GM12878 (cell line): Measurements from ENCODE around the gene TRIM40. TPM values are rescaled to one million over a fixed set of nuclear protein-coding genes. Genes with fewer than 3 reads are reported as not detected.

Source experiments
- ATAC-seq: fragments of 200-7000 bp; cut with Tn5 transposase; 3 replicates; pipeline ENCODE4 v1.9.1; 2020; ENCODE audit warnings: mild to moderate bottlenecking, moderate library complexity
- BruUV-seq: library from RNA; stranded (reverse); fragments of 400-500 nt; replicated peaks from 2 replicates; lab custom pipeline; 2021; lab: Mats Ljungman, UMichigan
- CTCF ChIA-PET: fragments of 300-600 bp; sonication (Branson Sonifier 250); formaldehyde crosslinking; extraction: SDS; loops from one replicate; lab custom pipeline; 2021; ENCODE audit warnings: inconsistent platforms; lab: Yijun Ruan, JAX
- POLR2A ChIA-PET: fragments of 350-600 bp; formaldehyde crosslinking; extraction: SDS; loops from one replicate; lab custom pipeline; 2021; ENCODE audit warnings: inconsistent platforms; lab: Charles Lee
- RAD21 ChIA-PET: fragments of 300-600 bp; sonication (Branson Sonifier 250); formaldehyde crosslinking; loops from one replicate; lab custom pipeline; 2023; ENCODE audit warnings: antibody characterized with exemption; ENCODE audit not compliant: unreplicated experiment; lab: Charles Lee
- SMC1A ChIA-PET: fragments of 300-600 bp; sonication (Branson Sonifier 250); formaldehyde crosslinking; loops from one replicate; lab custom pipeline; 2023; ENCODE audit not compliant: unreplicated experiment, uncharacterized antibody; lab: Charles Lee
- DNase-seq: peaks from one replicate; pipeline ENCODE4 v3.0.0-alpha.2; 2011; ENCODE audit warnings: low read depth, low spot score
- FAIRE-seq: peaks from 3 replicates; lab custom pipeline; 2011; peaks lifted over from hg19 to GRCh38; lab: Jason Lieb, UNC
- H2AFZ ChIP-seq: 2 replicates; pipeline ENCODE4 v1.6.0; 2011; ENCODE audit warnings: low read depth, low read length, control low read depth; ENCODE audit not compliant: control insufficient read depth
- H3K27ac ChIP-seq: 2 replicates; pipeline ENCODE4 v1.5.1; 2011; ENCODE audit warnings: control low read depth; ENCODE audit not compliant: control insufficient read depth, insufficient read depth
- H3K27me3 ChIP-seq, 2 experiments: replicated peaks in 1 of 2; 2 replicates each; pipeline versions ENCODE4 v1.6.0 to v1.6.1; 2011; ENCODE audit warnings: low read length in 1 of 2; ENCODE audit not compliant: control insufficient read depth in 2 of 2, insufficient read depth in 2 of 2
- H3K36me3 ChIP-seq, 2 experiments: 2 replicates each; pipeline ENCODE4 v1.5.1; 2011; ENCODE audit warnings: low read length in 1 of 2; ENCODE audit not compliant: control insufficient read depth in 2 of 2, insufficient read depth in 2 of 2
- H3K4me1 ChIP-seq: 2 replicates; pipeline ENCODE4 v1.6.1; 2011; ENCODE audit warnings: mild to moderate bottlenecking, low read length, moderate library complexity, mixed read lengths; ENCODE audit not compliant: control insufficient read depth, insufficient read depth
- H3K4me2 ChIP-seq: 2 replicates; pipeline ENCODE4 v1.6.0; 2011; ENCODE audit warnings: control low read depth; ENCODE audit not compliant: control insufficient read depth, insufficient read depth
- H3K4me3 ChIP-seq: fragments of 200-600 bp; sonication (generic); 2 replicates; pipeline ENCODE4 v1.5.1; 2016
- H3K79me2 ChIP-seq: 2 replicates; pipeline ENCODE4 v1.6.0; 2011; ENCODE audit warnings: low read length; ENCODE audit not compliant: control insufficient read depth, insufficient read depth
- H3K9ac ChIP-seq: 2 replicates; pipeline ENCODE4 v1.8.0; 2011; ENCODE audit warnings: low read length, control low read depth, mixed read lengths; ENCODE audit not compliant: control insufficient read depth, insufficient read depth
- H3K9me3 ChIP-seq: replicated peaks from 3 replicates; pipeline ENCODE4 v1.5.1; 2011; ENCODE audit warnings: mild to moderate bottlenecking, low read length; ENCODE audit not compliant: control insufficient read depth, insufficient read depth
- H4K20me1 ChIP-seq: 2 replicates; pipeline ENCODE4 v1.6.0; 2011; ENCODE audit not compliant: control insufficient read depth, insufficient read depth
- BMI1 ChIP-seq: fragments of 450-650 bp; IDR thresholded peaks from 2 replicates; pipeline ENCODE4 v1.6.1; 2016; ENCODE audit warnings: mild to moderate bottlenecking, moderate library complexity, borderline replicate concordance
- CHD2 ChIP-seq: IDR thresholded peaks from 2 replicates; pipeline ENCODE4 v1.6.1; 2011; ENCODE audit warnings: low read depth, low read length, improper control_type of control experiment, borderline replicate concordance
- FOS ChIP-seq: IDR thresholded peaks from 3 replicates; pipeline ENCODE4 v1.6.1; 2011; ENCODE audit warnings: borderline replicate concordance; ENCODE audit not compliant: insufficient read length; ENCODE audit errors: extremely low read depth
- FOXM1 ChIP-seq: IDR thresholded peaks from 2 replicates; pipeline ENCODE4 v1.6.1; 2012; ENCODE audit warnings: low read depth, mild to moderate bottlenecking, inconsistent platforms, low read length, moderate library complexity
- HDAC6 ChIP-seq: fragments of 200-600 bp; sonication (generic); IDR thresholded peaks from one replicate; pipeline ENCODE4 v1.8.0; 2017; ENCODE audit warnings: antibody characterized with exemption; ENCODE audit not compliant: unreplicated experiment
- KDM1A ChIP-seq: fragments of 200-600 bp; sonication (generic); IDR thresholded peaks from 2 replicates; pipeline ENCODE4 v1.6.1; 2016; ENCODE audit warnings: borderline replicate concordance
- NFYA ChIP-seq: IDR thresholded peaks from 2 replicates; pipeline ENCODE4 v1.6.1; 2011; ENCODE audit warnings: low read depth, mild to moderate bottlenecking, low read length, improper control_type of control experiment, borderline replicate concordance
- NRF1 ChIP-seq: conservative IDR thresholded peaks from 2 replicates; pipeline ENCODE4 v1.6.1; 2011; ENCODE audit warnings: mild to moderate bottlenecking, low read depth, low read length, improper control_type of control experiment
- PAX8 ChIP-seq: fragments of 450-650 bp; IDR thresholded peaks from 2 replicates; pipeline ENCODE4 v1.6.1; 2017; ENCODE audit warnings: mild to moderate bottlenecking, moderate library complexity
- POLR2AphosphoS5 ChIP-seq: IDR thresholded peaks from 2 replicates; pipeline ENCODE4 v1.6.1; 2011; ENCODE audit warnings: mild to moderate bottlenecking, low read length, inconsistent platforms
- SP1 ChIP-seq: IDR thresholded peaks from one replicate; pipeline ENCODE4 v1.6.1; 2011; ENCODE audit warnings: low read depth, low read length
- SRF ChIP-seq, 2 experiments: IDR thresholded peaks; 2 replicates each; pipeline ENCODE4 v1.6.1; 2011; ENCODE audit warnings: low read depth in 2 of 2, low read length in 2 of 2, mild to moderate bottlenecking in 1 of 2, moderate library complexity in 1 of 2
- STAT3 ChIP-seq: IDR thresholded peaks from 2 replicates; pipeline ENCODE4 v1.6.1; 2011; ENCODE audit warnings: low read depth, low read length, improper control_type of control experiment
- YBX1 ChIP-seq: fragments of 450-650 bp; IDR thresholded peaks from 2 replicates; pipeline ENCODE4 v1.6.1; 2016; ENCODE audit warnings: antibody characterized with exemption
- ZBTB11 ChIP-seq: fragments of 450-650 bp; formaldehyde crosslinking; IDR thresholded peaks from 2 replicates; pipeline ENCODE4 v1.5.0; 2022; ENCODE audit warnings: mild to moderate bottlenecking, missing genetic modification characterization
- ZNF217 ChIP-seq: fragments of 450-650 bp; IDR thresholded peaks from 2 replicates; pipeline ENCODE4 v1.6.1; 2017; ENCODE audit warnings: antibody characterized with exemption, mild to moderate bottlenecking
- ZNF592 ChIP-seq: fragments of 450-650 bp; IDR thresholded peaks from 2 replicates; pipeline ENCODE4 v1.6.1; 2017; ENCODE audit warnings: mild to moderate bottlenecking, moderate library complexity
- WGBS: methylation state at CpG from one replicate; pipeline ENCODE4 v1.1.6; 2016; ENCODE audit warnings: low lambda C conversion rate; ENCODE audit not compliant: insufficient replicate concordance, insufficient coverage; ENCODE audit errors: missing lambda C conversion rate; 5-methylcytosine and 5-hydroxymethylcytosine counted together
- in situ Hi-C: fragments of 300-500 bp; cut with MboI; formaldehyde crosslinking; loops from 9 replicates; pipeline ENCODE4 v1.14.3; 2018; ENCODE audit warnings: mixed read lengths
- intact Hi-C: fragments of 100-400 bp; cut with micrococcal nuclease; formaldehyde crosslinking; loops from one replicate; pipeline ENCODE4 v1.14.2; 2022; ENCODE audit not compliant: unreplicated experiment
- polyA plus RNA-seq, 11 experiments: library from polyadenylated mRNA; depleted of rRNA in 4 of 11; unstranded in 6 of 11; stranded (reverse) in 5 of 11; fragments of >200 nt; fragmentation: Nextera tagmentation in 4 of 11; fragmentation: Illumina TruSeq in 1 of 11; extraction: Ambion mirVana in 4 of 11; extraction: Trizol in 1 of 11; gene quantifications; 1 replicate in 1 of 11; 2 replicates in 10 of 11; pipeline versions ENCODE4 v1.2.1 to v1.2.3, GENCODE V29; 2011 to 2016; ENCODE audit warnings: inconsistent platforms in 2 of 11, missing spikeins in 2 of 11, low read depth in 1 of 11
- total RNA-seq, 4 experiments: library from RNA; depleted of rRNA in 3 of 4; stranded (reverse); fragments of >200 nt in 3 of 4; fragmentation: Illumina TruSeq in 1 of 4; extraction: Trizol in 1 of 4; gene quantifications; 2 replicates each; pipeline versions ENCODE4 v1.2.1 to v1.2.3, GENCODE V29; 2013 to 2021

TRIM40 gene
- total and polyA plus RNA-seq, 10 of the 15 experiments (the other 5 are each of a cell fraction or from before 2014, with no cell fraction given): not detected

- TF ChIP-seq NFYA (no peak), BMI1 (no peak), POLR2AphosphoS5 (no peak), ZNF217 (no peak), SP1 (no peak)
Observed at GRCh38 chr6:30113841-30114240, 22.1 kb upstream of the TRIM40 start (continued).

- no peaks in the 10 kb centered on the region for H3K27me3 ChIP-seq
- no peak overlapping the region for H3K4me2 ChIP-seq
- ChIA-PET SMC1A (interaction anchor here (0.6 to 16.6 kb wide), 3 partner anchors 12 to 50 kb away, joined by 3 to 647 read pairs (median 57); partner anchors contain the start of gene TRIM40), CTCF (interaction anchor here (3.4 to 7.0 kb wide), 3 partner anchors 9 to 14 kb away, joined by 16 to 79 read pairs (median 23); no protein-coding TSS in a partner anchor), RAD21 (interaction anchor here (1.0 kb wide), 1 partner anchor 10 kb away, joined by 6 read pairs; no protein-coding TSS in a partner anchor), POLR2A (interaction anchor here (0.6 to 2.9 kb wide), 2 partner anchors 9 to 283 kb away, joined by 3 to 16 read pairs; no protein-coding TSS in a partner anchor)
- H3K27ac ChIP-seq: no peak overlapping the region
- 76% methylated on average over 4 of the region's 6 CpGs for WGBS
- peaks cover 22% of the 10 kb centered on the region for H3K4me1 ChIP-seq
- no peak for ATAC-seq
- no peak for DNase-seq
- no TSS peak for BruUV-seq
- H3K9ac ChIP-seq: no peak overlapping the region
- in situ Hi-C loops (no loop called here), intact Hi-C loops (no loop called here)
- no peak overlapping the region for H3K4me3 ChIP-seq
- no peak overlapping the region for H2AFZ ChIP-seq
- no peaks in the 10 kb centered on the region for H3K36me3 ChIP-seq
- no peaks in the 10 kb centered on the region for H4K20me1 ChIP-seq
- no peaks in the 10 kb centered on the region for H3K9me3 ChIP-seq
- no peaks in the 10 kb centered on the region for H3K79me2 ChIP-seq
- FAIRE-seq: no peak
- TF ChIP-seq NRF1 (no peak), SRF (IDR thresholded peaks at IDR 0.05; ENCODE audit: low read depth in 2 of 2, low read length in 2 of 2) (no peak), YBX1 (no peak), STAT3 (no peak), ZBTB11 (no peak), CHD2 (no peak), ZNF592 (no peak), FOXM1 (no peak), FOS (no peak), PAX8 (no peak), SP1 (no peak), HDAC6 (no peak), KDM1A (no peak)
Observed at GRCh38 chr6:30116724-30117123, 19.2 kb upstream of the TRIM40 start.
